IMR-90 (cell line): ENCODE measurements around the gene RNPC3. TPM values are rescaled to one million over a fixed set of nuclear protein-coding genes. Genes with fewer than 3 reads are reported as not detected.
"Not testable (repeated sequence)": the region's sequence is repeated elsewhere in the genome, so short reads cannot be mapped to it uniquely, and the experiment has no call there.

Experiments used
- ATAC-seq: fragments of 200-7000 bp; cut with Tn5 transposase; 2 replicates; pipeline ENCODE4 v1.9.1; 2020; ENCODE audit warnings: low read depth, mild to moderate bottlenecking, moderate library complexity
- BruUV-seq: library from RNA; stranded (reverse); fragments of 400-500 nt; replicated peaks from 2 replicates; lab custom pipeline; 2021; lab: Mats Ljungman, UMichigan
- CTCF ChIA-PET: fragments of 300-600 bp; formaldehyde crosslinking; extraction: SDS; loops from one replicate; lab custom pipeline; 2021; ENCODE audit warnings: antibody characterized with exemption; lab: Yijun Ruan, JAX
- POLR2A ChIA-PET: fragments of 300-600 bp; sonication (Branson Sonifier 250); formaldehyde crosslinking; loops from one replicate; lab custom pipeline; 2022; ENCODE audit warnings: antibody characterized with exemption; ENCODE audit not compliant: unreplicated experiment; lab: Charles Lee
- DNase-seq: peaks from one replicate; pipeline ENCODE4 v3.0.0; 2013
- H2AFZ ChIP-seq: replicated peaks from 2 replicates; pipeline ENCODE3; 2013; ENCODE audit warnings: low read length, mild to moderate bottlenecking; ENCODE audit not compliant: poor library complexity
- H2AK5ac ChIP-seq: 2 replicates; pipeline ENCODE4 v1.6.1; 2013; ENCODE audit warnings: low read depth, low read length, inconsistent platforms
- H2AK9ac ChIP-seq: replicated peaks from 2 replicates; pipeline ENCODE3; 2013; ENCODE audit warnings: mild to moderate bottlenecking, low read depth, low read length, moderate library complexity; ENCODE audit not compliant: poor library complexity
- H2BK120ac ChIP-seq: 2 replicates; pipeline ENCODE4 v1.6.1; 2013; ENCODE audit warnings: low read depth, low read length, inconsistent platforms
- H2BK15ac ChIP-seq: 3 replicates; pipeline ENCODE4 v1.6.1; 2013; ENCODE audit warnings: low read depth, low read length, inconsistent platforms
- H2BK20ac ChIP-seq: 2 replicates; pipeline ENCODE4 v1.6.1; 2013; ENCODE audit warnings: low read depth, mild to moderate bottlenecking, inconsistent platforms, low read length, moderate library complexity
- H2BK5ac ChIP-seq: 2 replicates; pipeline ENCODE4 v1.6.1; 2013; ENCODE audit warnings: mild to moderate bottlenecking, low read depth, low read length, inconsistent platforms; ENCODE audit not compliant: poor library complexity, severe bottlenecking
- H3K14ac ChIP-seq: replicated peaks from 2 replicates; pipeline ENCODE4 v1.6.1; 2013; ENCODE audit warnings: low read depth, low read length, inconsistent platforms
- H3K18ac ChIP-seq: 2 replicates; pipeline ENCODE4 v1.6.1; 2013; ENCODE audit warnings: low read depth, low read length, control low read depth
- H3K23ac ChIP-seq: 2 replicates; pipeline ENCODE4 v1.6.1; 2013; ENCODE audit warnings: low read depth, low read length, inconsistent platforms
- H3K27ac ChIP-seq: 2 replicates; pipeline ENCODE4 v1.5.1; 2013; ENCODE audit warnings: mild to moderate bottlenecking, control low read depth, low read length; ENCODE audit not compliant: insufficient read depth
- H3K27me3 ChIP-seq: 2 replicates; pipeline ENCODE4 v1.6.1; 2013; ENCODE audit warnings: low read length; ENCODE audit not compliant: control insufficient read depth, insufficient read depth
- H3K36me3 ChIP-seq: 2 replicates; pipeline ENCODE4 v1.6.1; 2013; ENCODE audit warnings: low read length, mixed read lengths; ENCODE audit not compliant: control insufficient read depth, insufficient read depth
- H3K4ac ChIP-seq: 2 replicates; pipeline ENCODE4 v1.6.1; 2013; ENCODE audit warnings: low read depth, low read length, inconsistent platforms
- H3K4me1 ChIP-seq: 2 replicates; pipeline ENCODE4 v1.6.1; 2013; ENCODE audit warnings: low read length, mixed read lengths; ENCODE audit not compliant: control insufficient read depth, insufficient read depth
- H3K4me2 ChIP-seq: 2 replicates; pipeline ENCODE4 v1.6.1; 2013; ENCODE audit warnings: low read depth, mild to moderate bottlenecking, control low read depth, low read length, moderate library complexity
- H3K4me3 ChIP-seq: 2 replicates; pipeline ENCODE4 v1.5.1; 2013; ENCODE audit warnings: low read depth, mild to moderate bottlenecking, control low read depth, low read length, moderate library complexity; ENCODE audit not compliant: insufficient read depth
- H3K56ac ChIP-seq: 2 replicates; pipeline ENCODE4 v1.6.1; 2013; ENCODE audit warnings: low read length, inconsistent platforms; ENCODE audit not compliant: insufficient read depth; ENCODE audit errors: extremely low read depth
- H3K79me1 ChIP-seq, 2 experiments: 2 replicates each; pipeline ENCODE4 v1.6.1; 2013; ENCODE audit warnings: low read length in 2 of 2, inconsistent platforms in 1 of 2, low read depth in 1 of 2
- H3K9ac ChIP-seq: 2 replicates; pipeline ENCODE4 v1.6.1; 2013; ENCODE audit warnings: low read depth, low read length, control low read depth
- H3K9me1 ChIP-seq: 2 replicates; pipeline ENCODE4 v1.6.1; 2013; ENCODE audit warnings: low read length, inconsistent platforms; ENCODE audit not compliant: insufficient read depth
- H3K9me3 ChIP-seq: 2 replicates; pipeline ENCODE4 v1.6.1; 2013; ENCODE audit warnings: low read length; ENCODE audit not compliant: control insufficient read depth, insufficient read depth
- H4K20me1 ChIP-seq: 2 replicates; pipeline ENCODE4 v1.6.1; 2013; ENCODE audit warnings: low read length, inconsistent platforms; ENCODE audit not compliant: insufficient read depth
- H4K5ac ChIP-seq: 2 replicates; pipeline ENCODE4 v1.6.1; 2013; ENCODE audit warnings: mild to moderate bottlenecking, low read depth, low read length, control low read depth
- H4K8ac ChIP-seq, 2 experiments: 2 replicates each; pipeline ENCODE4 v1.6.1; 2013; ENCODE audit warnings: low read depth in 2 of 2, low read length in 2 of 2, control low read depth in 1 of 2, inconsistent platforms in 1 of 2
- H4K91ac ChIP-seq: 2 replicates; pipeline ENCODE4 v1.6.1; 2013; ENCODE audit warnings: low read depth, low read length, inconsistent platforms; ENCODE audit not compliant: insufficient read depth
- WGBS, 2 experiments: methylation state at CpG; one replicate each; pipeline versions ENCODE4 v1.1.5 to v1.1.7; 2013; ENCODE audit warnings: missing lambda C conversion rate in 2 of 2; ENCODE audit not compliant: insufficient read length in 1 of 2; ENCODE audit errors: extremely low coverage in 2 of 2; 5-methylcytosine and 5-hydroxymethylcytosine counted together
- dilution Hi-C: fragments of 300-500 bp; cut with HindIII; formaldehyde crosslinking; loops from one replicate; pipeline ENCODE4 v1.14.3; 2018; ENCODE audit warnings: low sequenced_read_pairs; ENCODE audit not compliant: unreplicated experiment
- in situ Hi-C: fragments of 300-500 bp; cut with MboI; formaldehyde crosslinking; loops from 3 replicates; pipeline ENCODE4 v1.14.3; 2019; ENCODE audit warnings: low sequenced_read_pairs, inconsistent platforms, mixed read lengths
- intact Hi-C: fragments of 100-400 bp; cut with micrococcal nuclease; formaldehyde crosslinking; loops from 2 replicates; pipeline ENCODE4 v1.10.0; 2022
- polyA plus RNA-seq, 3 experiments: library from polyadenylated mRNA; depleted of rRNA; stranded (reverse); fragments of >200 nt; gene quantifications; 2 replicates each; pipeline ENCODE4 v1.2.3, GENCODE V29; 2012; ENCODE audit warnings: low replicate concordance in 1 of 3
- total RNA-seq: library from RNA; depleted of rRNA; stranded (reverse); fragments of >200 nt; gene quantifications from 2 replicates; pipeline ENCODE4 v1.2.3, GENCODE V29; 2012

RNPC3 gene
- total and polyA plus RNA-seq, 2 of the 4 experiments (the other 2 are of a cell fraction), result 3.8 to 9.9 TPM

GRCh38 chr1:103576784-103577183, 51.3 kb downstream of the RNPC3 start:
- H3K27me3 ChIP-seq, dilution Hi-C loops: not testable (repeated sequence)

More at GRCh38 chr1:103576784-103577183, 51.3 kb downstream of the RNPC3 start:
- POLR2A ChIA-PET, H3K4me3 ChIP-seq, H3K4me1 ChIP-seq, H2AK9ac ChIP-seq, H4K91ac ChIP-seq, H3K9me3 ChIP-seq, H2AK5ac ChIP-seq, in situ Hi-C loops, H3K27ac ChIP-seq, H2BK20ac ChIP-seq, H3K18ac ChIP-seq, H2AFZ ChIP-seq, H3K9me1 ChIP-seq, BruUV-seq, H3K23ac ChIP-seq, H2BK120ac ChIP-seq, H3K4ac ChIP-seq, H2BK5ac ChIP-seq, DNase-seq, H4K5ac ChIP-seq, H3K9ac ChIP-seq, H3K79me1 ChIP-seq, H3K4me2 ChIP-seq, H3K56ac ChIP-seq, H4K8ac ChIP-seq, H4K20me1 ChIP-seq, H3K14ac ChIP-seq, H3K36me3 ChIP-seq, ATAC-seq, H2BK15ac ChIP-seq: not testable (repeated sequence)
- intact Hi-C loops, result loop anchor here (5.0 kb wide), 1 partner anchor 36 kb away; no protein-coding TSS in a partner anchor
- CTCF ChIA-PET, result interaction anchor here (0.6 kb wide), 1 partner anchor 1922 kb away, joined by 3 read pairs; no protein-coding TSS in a partner anchor
- no CpG with 5 or more reads among the region's 5 CpGs for WGBS, 2 experiments
